ENCODE measurements around the gene RAB26.
A peak's percentile ranks its signal among the peaks of the same experiment; 100 is the strongest.

RAB26 gene

DNA sequence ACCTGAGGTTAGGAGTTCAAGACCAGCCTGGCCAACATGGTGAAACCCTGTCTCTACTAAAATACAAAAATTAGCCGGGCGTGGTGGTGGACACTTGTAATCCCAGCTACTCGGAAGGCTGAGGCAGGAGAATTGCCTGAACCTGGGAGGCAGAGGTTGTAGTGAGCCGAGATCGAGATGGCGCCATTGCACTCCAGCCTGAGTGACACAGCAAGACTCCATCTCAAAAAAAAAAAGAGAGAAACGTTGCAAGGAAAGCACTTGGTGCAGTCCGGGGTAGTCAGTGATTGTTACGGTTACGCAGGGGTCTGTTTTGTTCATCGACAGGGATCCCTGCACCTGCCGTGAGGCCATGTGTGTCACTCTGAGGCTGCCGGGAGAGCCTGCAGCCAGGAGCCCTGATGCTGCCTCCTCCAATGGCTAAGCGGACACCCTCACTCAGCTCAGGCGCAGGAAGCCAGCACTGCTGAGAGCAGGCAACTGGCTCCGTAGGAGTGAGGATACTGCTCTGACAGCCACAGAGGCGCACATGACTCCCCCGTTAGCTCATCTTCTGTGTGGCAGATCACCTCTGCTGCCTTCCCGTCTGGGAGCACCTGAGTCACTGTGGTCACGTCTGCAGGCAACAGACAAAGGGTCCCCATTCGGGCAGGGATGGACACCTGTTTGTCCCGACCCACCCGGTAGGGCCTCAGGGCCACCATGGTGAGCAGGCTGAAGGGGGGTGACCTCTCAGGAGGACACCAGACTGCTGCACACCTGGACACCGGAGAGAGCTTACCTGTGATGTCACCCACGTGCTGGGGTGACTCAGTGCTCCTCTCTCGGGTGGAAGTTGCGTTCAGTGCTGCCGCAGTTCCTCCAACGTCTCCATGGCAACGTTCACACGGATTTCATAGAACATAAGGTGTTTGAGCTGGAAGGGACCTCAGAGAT, 5.2 kb upstream of the RAB26 start:
- DNase-seq (ENCODE audit: low read depth) = no peak

GRCh38 chr16:2143878-2144485, 4.4 kb upstream of the RAB26 start:
- no peak for DNase-seq (ENCODE audit: low read depth)

DNA sequence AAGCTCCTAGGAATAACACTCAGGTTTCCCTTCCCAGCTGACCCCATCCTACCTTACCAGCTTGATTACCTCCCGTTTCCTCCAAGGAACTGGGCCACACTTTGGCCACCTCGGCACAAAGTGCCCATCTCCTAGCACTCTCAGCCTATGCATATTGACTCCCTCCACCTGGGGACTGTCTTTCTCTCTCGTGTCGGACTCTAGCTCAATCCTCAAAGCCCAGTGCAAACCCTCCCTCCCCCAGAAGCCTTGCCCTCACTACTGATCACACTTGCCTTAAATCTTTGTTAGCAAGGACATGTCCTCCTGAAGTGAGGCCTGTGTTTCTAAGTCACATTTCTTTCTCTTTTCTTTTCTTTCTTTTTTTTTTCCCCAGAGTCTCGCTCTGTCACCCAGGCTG, 2.6 kb upstream of the RAB26 start:
- DNase-seq (ENCODE audit: low read depth) = no peak

DNA sequence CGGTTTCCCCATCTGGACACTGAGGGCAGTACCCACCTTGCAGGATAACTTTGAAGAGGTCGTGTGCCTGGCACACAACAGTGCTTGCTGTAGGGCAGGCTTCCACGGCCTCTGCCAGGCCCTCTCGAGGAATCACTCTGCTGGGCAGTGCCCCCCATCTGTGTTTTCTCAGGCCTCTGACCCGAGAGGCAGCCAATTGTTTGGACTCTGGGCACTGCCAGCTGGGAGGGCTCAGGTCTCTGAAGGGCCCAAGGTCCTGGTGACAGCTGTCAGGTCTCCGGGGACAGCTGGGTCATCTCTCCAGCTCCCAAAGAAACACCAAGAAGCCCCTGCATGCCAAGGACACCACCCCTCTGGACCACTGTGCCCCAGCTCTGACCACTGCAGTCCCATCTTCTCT, 1.0 kb upstream of the RAB26 start:
- DNase-seq (ENCODE audit: low read depth) = no peak

- DNase-seq (ENCODE audit: low read depth) = no peak
Observed at GRCh38 chr16:2148714-2149629, 547 bp downstream of the RAB26 start.

- no peak for DNase-seq (ENCODE audit: low read depth)
Observed at GRCh38 chr16:2149630-2150417, 1.4 kb downstream of the RAB26 start.

DNA sequence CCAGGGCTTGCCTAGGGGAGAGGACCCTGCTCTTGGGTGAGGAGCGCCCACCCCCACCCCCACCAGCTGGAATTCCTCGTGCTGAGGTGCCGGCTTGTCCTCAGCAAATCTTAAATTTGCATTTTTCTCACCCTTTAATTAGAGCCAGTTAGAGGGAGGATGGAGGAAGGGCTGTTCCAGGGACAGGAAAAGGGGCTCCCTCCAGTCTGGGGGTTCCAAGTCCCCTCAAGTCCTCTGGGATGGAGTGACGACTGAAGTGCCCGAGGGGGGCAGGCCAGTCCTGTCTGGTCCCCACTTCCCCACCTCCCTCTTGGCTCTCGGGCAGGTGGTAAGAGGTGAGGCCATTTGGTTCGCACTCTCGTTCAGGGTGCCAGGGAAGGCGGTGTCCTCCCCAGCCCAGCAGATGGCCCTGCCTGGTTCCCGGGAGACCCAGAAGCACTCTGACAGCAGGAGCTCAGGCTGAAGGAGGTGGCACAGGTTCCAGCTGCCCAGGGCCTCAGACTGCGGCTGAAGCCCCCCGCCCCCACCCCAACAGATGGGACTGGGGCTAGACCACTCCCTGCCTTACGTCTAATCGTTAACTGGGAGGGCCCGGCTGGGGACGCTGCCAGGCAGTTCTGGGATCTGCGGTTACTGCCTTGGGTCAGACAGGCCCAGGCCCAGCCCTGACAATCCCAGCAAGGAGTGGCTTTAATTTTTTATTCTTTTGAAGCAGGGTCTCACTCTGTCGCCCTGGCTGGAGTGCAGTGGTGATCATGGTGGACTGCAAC, 2.2 kb downstream of the RAB26 start:
- no peak for DNase-seq (ENCODE audit: low read depth)

GRCh38 chr16:2151188-2152091, 3.0 kb downstream of the RAB26 start:
- DNase-seq (ENCODE audit: low read depth) = no peak

DNA sequence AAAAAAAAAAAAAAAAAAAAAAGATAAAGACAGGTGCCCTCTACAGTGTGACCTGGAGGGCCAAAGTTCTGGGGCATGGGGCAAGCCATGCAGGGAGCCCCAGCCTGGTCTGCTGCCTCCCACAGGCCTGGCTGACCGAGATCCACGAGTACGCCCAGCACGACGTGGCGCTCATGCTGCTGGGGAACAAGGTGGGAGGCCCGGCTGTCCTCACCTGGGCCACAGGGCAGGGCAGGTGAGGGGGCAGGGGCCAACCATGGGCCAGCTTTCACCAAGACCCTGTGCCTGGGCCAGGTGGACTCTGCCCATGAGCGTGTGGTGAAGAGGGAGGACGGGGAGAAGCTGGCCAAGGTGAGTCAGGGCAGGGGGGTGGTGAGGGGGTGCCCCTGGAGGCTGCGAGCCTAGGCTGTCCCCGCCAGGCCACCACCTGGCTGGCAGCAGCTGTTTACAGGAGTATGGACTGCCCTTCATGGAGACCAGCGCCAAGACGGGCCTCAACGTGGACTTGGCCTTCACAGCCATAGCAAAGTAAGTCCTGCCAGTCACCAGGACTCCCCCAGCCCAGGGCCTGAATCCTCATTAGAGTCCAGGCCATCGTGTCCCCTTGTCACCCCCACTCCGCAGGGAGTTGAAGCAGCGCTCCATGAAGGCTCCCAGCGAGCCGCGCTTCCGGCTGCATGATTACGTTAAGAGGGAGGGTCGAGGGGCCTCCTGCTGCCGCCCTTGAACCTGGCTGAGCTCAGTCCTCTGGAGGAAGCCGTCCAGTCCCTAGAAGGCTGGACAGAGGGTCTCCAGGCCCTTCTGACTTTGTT, 4.5 kb downstream of the RAB26 start:
- no peak for DNase-seq (ENCODE audit: low read depth)

- DNase-seq (ENCODE audit: low read depth) = no peak
Observed at GRCh38 chr16:2154533-2155090, 6.2 kb downstream of the RAB26 start.

DNA sequence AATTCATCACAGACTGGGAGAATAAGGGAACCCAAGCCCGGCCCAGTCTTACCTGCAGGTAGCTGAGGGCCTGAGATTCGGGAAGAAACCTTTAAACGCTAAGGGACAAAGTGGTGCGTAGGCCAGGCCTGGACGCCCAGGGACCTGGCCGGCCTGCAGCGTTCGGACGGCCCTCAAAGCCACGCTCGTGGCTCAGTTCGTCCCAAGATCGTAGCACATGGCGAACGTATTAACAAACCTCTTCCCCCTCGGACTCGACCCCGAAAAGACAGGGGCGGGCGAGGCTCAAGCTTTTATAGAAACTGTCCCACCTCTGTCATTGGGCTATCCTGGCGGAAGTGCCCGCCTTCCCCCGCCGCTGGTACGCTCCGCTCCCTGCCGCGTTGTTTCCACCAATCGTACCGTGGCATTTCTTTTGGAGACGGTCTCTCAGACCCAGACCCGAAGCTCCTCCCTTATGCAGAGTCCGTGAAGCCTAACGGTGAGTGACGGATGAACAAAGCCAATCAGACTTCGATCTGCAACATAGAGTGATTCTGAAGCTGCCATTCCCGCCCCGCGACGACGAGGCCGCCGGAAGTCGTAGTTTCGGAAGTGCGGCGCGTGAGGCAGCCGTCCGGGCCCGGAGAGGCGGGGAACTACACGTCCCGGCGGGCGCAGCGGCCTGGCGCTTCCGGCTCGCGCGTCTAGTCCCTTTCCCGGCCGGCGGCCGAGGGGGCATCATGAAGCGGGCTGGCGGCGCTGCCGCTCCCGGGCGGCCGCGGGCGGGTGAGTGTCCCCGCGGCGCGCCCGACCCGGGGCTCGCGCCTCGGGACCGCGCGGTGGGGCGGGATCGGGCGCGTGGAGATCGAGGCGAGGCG, 6.9 kb downstream of the RAB26 start, which contains the start of gene TRAF7:
TSS of gene TRAF7 (plus strand) at position 692 of the 860 bp plus-strand sequence. CDS start 8,139 bp downstream, outside the sequence.
- DNase-seq (ENCODE audit: low read depth) = peak; percentile 96

GRCh38 chr16:2155977-2156848, 7.8 kb downstream of the RAB26 start:
- no peak for DNase-seq (ENCODE audit: low read depth)

GRCh38 chr16:2156849-2157224, 8.4 kb downstream of the RAB26 start:
- no peak for DNase-seq (ENCODE audit: low read depth)

- DNase-seq (ENCODE audit: low read depth) = no peak
Observed at GRCh38 chr16:2157480-2158261, 9.2 kb downstream of the RAB26 start.

DNA sequence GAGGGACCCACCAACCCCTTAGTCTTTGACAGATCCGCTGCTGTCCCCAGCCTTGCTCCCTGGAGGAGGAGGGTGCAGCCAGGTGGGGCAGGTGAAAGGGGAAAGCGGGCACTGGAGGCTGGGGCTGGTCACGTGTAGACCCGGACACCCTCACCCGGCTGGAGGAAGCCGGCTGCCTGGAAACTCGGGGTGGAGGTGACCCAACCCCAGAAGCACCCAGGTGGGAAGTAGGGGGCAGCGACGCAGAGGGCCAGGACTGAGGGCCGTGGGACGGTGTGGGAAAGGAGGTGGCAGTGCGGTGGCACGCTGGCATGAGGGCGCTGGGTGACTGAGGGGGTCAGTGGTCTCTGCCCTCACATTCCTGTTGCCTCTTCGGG, 9.8 kb downstream of the RAB26 start:
- no peak for DNase-seq (ENCODE audit: low read depth)
